ENCODE results near the gene SGMS1. TPM values are rescaled to one million over a fixed set of nuclear protein-coding genes. Genes with fewer than 3 reads are reported as not detected.
"Not testable (repeated sequence)": the region's sequence is repeated elsewhere in the genome, so short reads cannot be mapped to it uniquely, and the experiment has no call there.

Gene SGMS1
- total RNA-seq, 3 donors from 2014 or later, result 66.5 to 114 (median 80.1) TPM

DNA sequence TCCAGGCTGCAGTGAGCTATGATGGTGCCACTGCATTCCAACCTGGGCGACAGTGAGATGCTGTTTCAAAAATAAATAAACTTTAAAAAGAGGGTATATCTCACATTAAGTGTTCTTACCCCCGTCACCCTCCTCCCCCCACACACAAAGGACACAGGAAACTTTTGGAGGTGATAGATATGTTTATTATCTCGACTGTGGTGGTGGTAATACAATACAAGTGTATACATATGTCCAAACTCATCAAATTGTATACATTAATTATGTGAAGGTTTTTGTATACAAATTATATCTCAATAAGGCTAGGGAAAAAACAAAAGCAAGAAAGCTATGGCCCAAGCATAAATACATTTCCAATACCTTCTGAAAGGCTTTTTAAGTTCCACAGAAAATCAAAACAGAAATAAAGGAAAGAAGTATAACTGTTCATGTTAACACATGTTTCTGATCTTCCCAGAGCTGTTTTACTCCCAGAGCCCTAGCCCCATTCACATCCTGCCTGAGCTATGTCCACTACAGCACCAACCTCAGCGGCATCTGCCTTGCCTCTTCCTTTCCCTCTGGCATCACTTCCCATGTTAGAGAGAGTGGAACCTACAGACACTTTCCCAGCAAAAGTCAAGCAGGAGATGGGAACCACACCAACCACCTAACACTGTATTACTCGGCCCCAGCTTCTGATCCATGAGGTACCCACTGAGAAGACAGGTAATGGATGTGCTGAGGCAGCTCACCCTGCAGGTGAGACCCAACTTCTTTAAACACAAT lies 48.1 kb downstream of the SGMS1 start:
- intact Hi-C loops (cut with DNase I; ENCODE audit: low total_unique reads), result no loop called here
- TF ChIP-seq POLR2AphosphoS5 (IDR thresholded peaks at IDR 0.05), result no peak
- TF ChIP-seq CTCF (IDR thresholded peaks at IDR 0.05), result no peak
- TF ChIP-seq POLR2A (IDR thresholded peaks at IDR 0.05), result no peak

DNA sequence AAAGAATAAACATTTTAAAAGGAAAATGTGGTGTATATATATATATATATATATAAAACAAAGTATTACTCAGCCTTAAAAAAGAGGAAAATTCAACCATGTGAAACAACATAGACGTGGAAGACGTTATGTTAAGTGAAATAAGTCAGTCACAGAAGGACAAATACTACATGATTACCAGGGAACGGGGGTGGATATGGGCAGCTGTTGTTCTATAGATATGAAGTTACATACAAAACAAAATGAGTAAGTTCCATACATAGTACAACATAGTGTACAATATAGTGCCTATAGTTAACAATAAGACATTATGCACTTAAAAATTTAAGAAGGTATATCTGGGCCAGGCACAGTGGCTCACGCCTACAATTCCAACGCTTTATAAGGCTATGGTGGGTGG lies 48.8 kb downstream of the SGMS1 start:
- Histone ChIP-seq H3K36me3 (no peaks in the 10 kb centered on the region), H3K27ac (no peak overlapping the region), H3K4me3 (no peak overlapping the region), H3K9me3 (no peaks in the 10 kb centered on the region), H3K4me1 (no peaks in the 10 kb centered on the region), H3K27me3 (no peaks in the 10 kb centered on the region)
- intact Hi-C loops (cut with DNase I; ENCODE audit: low total_unique reads), result no loop called here
- TF ChIP-seq POLR2AphosphoS5 (IDR thresholded peaks at IDR 0.05), result no peak
- TF ChIP-seq POLR2A (IDR thresholded peaks at IDR 0.05), result no peak
- TF ChIP-seq CTCF (IDR thresholded peaks at IDR 0.05), result no peak
- no peak for DNase-seq (ENCODE audit: low spot score in 2 of 2)

More for the DNA sequence above, 48.1 kb downstream of the SGMS1 start:
- H3K9me3 ChIP-seq, result no peaks in the 10 kb centered on the region
- H3K36me3 ChIP-seq, result no peaks in the 10 kb centered on the region
- H3K27me3 ChIP-seq, result no peaks in the 10 kb centered on the region
- H3K4me3 ChIP-seq, result no peak overlapping the region
- no peak for DNase-seq (ENCODE audit: low spot score in 2 of 2)
- no peak overlapping the region for H3K27ac ChIP-seq
- peaks cover 0 to 7% of the 10 kb centered on the region in 2 donors for H3K4me1 ChIP-seq

DNA sequence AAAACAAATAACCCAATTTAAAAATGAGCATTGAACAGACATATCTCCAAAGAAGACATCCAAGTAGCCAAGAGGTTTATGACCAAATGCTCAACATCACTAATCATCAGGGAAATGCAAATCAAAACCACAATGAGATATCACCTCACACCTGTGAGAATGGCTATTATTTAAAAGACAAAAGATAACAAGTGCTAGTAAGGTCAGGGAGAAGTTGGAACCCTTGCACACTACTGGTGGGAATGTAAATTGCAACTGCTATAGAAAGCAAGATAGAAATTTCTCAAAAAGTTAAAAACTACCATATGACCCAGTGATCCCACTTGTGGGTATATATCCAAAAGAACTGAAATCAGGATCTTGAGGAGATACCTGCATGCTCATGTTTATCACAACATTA lies 49.5 kb downstream of the SGMS1 start:
- Histone ChIP-seq H3K4me3 (no peak overlapping the region), H3K27me3 (no peaks in the 10 kb centered on the region), H3K9me3 (no peaks in the 10 kb centered on the region), H3K36me3 (no peaks in the 10 kb centered on the region), H3K27ac (no peak overlapping the region), H3K4me1 (no peaks in the 10 kb centered on the region)
- no peak for DNase-seq (ENCODE audit: low spot score in 2 of 2)
- intact Hi-C loops (cut with DNase I; ENCODE audit: low total_unique reads), result no loop called here
- TF ChIP-seq POLR2AphosphoS5 (IDR thresholded peaks at IDR 0.05) (no peak), CTCF (IDR thresholded peaks at IDR 0.05) (no peak), POLR2A (IDR thresholded peaks at IDR 0.05) (no peak)

DNA sequence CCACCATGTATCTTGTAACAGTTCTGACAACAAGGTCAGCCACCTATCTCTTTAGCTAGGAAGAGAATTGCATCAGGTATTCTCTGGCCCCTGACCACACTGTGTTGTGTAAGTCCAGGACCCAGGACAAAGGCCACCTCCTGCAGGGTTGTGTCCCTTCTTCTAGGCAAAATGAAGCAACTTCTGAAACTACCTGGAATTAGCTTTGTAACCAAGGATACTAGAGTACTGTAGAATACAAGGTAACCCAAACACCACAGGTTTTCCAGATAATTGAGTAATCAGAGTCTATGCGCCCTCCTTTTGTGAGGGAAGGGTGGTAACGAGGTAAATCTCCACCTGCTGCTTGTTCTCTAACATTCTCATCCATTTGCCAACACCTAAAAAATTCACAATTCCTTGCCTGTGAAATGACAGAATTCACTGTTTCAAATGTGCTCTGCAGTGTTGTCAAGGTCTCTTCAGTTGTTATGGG lies 51.7 kb downstream of the SGMS1 start:
- H3K4me1 ChIP-seq, result no peaks in the 10 kb centered on the region
- intact Hi-C loops (cut with DNase I; ENCODE audit: low total_unique reads), result no loop called here

DNA sequence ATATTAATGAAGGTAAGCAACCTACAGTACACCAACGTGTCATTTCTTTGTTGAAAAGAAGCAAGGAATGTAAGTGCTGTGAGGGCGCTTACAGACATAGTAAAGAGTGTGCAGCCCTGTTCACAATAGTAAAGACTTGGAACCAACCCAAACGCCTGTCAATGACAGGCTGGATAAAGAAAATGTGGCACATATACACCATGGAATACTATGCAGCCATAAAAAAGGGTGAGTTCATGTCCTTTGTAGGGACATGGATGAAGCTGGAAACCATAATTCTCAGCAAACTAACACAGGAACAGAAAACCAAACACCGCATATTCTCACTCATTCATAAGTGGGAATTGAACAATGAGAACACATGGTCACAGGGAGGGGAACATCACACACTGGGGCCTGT lies 55.0 kb downstream of the SGMS1 start:
- H3K36me3 ChIP-seq; H3K4me1 ChIP-seq; H3K27ac ChIP-seq; intact Hi-C loops (cut with DNase I; ENCODE audit: low total_unique reads); H3K27me3 ChIP-seq; H3K4me3 ChIP-seq; DNase-seq (ENCODE audit: low spot score in 2 of 2); H3K9me3 ChIP-seq: not testable (repeated sequence)

More for the DNA sequence above, 51.7 kb downstream of the SGMS1 start:
- no peak overlapping the region for H3K27ac ChIP-seq
- H3K36me3 ChIP-seq, result no peaks in the 10 kb centered on the region
- no peaks in the 10 kb centered on the region for H3K27me3 ChIP-seq
- TF ChIP-seq CTCF (IDR thresholded peaks at IDR 0.05) (no peak), POLR2AphosphoS5 (IDR thresholded peaks at IDR 0.05) (no peak), POLR2A (IDR thresholded peaks at IDR 0.05) (no peak)
- no peaks in the 10 kb centered on the region for H3K9me3 ChIP-seq
- no peak for DNase-seq (ENCODE audit: low spot score in 2 of 2)
- H3K4me3 ChIP-seq, result no peak overlapping the region

All from breast epithelium (tissue), 4 donors.